ENCODE data around the gene ESR1.

- TF ChIP-seq CTCF (IDR thresholded peaks at IDR 0.05) (no peak), POLR2A (IDR thresholded peaks at IDR 0.05) (no peak), POLR2AphosphoS5 (IDR thresholded peaks at IDR 0.05) (no peak)
These were observed 238.6 kb downstream of the ESR1 start for GRCh38 chr6:152046118-152046517.

Measured in suprapubic skin (tissue), 4 donors.